GM18511 (cell line): Measurements from ENCODE around the gene SMIM21.

Experiments
- ATAC-seq: cut with Tn5 transposase; IDR thresholded peaks from one replicate; pipeline ENCODE4 v1.9.1; 2021; ENCODE audit warnings: mild to moderate bottlenecking, moderate library complexity; ENCODE audit not compliant: unreplicated experiment

Gene SMIM21

GRCh38 chr18:75378376-75379315 lies 48.9 kb downstream of the SMIM21 start:
- no peak for ATAC-seq

GRCh38 chr18:75377926-75378325 lies 49.6 kb downstream of the SMIM21 start:
- no peak for ATAC-seq

- no peak for ATAC-seq
Measured at GRCh38 chr18:75377258-75377657, 50.2 kb downstream of the SMIM21 start.

GRCh38 chr18:75376004-75376403 lies 51.5 kb downstream of the SMIM21 start:
- ATAC-seq = no peak

- ATAC-seq = no peak
Measured at GRCh38 chr18:75375341-75375740, 52.2 kb downstream of the SMIM21 start.

DNA sequence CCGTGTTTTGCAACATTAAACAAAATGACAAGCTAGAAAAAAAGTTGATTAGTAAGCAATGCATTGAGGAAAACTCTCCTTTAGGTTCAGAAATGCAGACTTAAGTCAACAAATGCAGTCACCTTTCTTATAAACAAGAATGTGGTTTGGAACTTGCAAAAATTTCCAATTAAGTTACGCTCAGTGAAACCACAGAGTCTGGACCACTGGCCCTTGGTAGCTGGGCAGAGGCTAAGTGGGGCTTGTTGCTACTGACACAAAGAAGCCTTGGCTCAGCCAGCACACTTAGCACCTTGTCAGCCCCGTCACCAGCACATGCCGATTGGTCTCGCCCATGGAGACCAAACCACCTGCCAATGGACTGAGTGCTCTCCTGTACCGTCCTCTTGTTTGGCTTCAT lies 53.0 kb downstream of the SMIM21 start:
- no peak for ATAC-seq

DNA sequence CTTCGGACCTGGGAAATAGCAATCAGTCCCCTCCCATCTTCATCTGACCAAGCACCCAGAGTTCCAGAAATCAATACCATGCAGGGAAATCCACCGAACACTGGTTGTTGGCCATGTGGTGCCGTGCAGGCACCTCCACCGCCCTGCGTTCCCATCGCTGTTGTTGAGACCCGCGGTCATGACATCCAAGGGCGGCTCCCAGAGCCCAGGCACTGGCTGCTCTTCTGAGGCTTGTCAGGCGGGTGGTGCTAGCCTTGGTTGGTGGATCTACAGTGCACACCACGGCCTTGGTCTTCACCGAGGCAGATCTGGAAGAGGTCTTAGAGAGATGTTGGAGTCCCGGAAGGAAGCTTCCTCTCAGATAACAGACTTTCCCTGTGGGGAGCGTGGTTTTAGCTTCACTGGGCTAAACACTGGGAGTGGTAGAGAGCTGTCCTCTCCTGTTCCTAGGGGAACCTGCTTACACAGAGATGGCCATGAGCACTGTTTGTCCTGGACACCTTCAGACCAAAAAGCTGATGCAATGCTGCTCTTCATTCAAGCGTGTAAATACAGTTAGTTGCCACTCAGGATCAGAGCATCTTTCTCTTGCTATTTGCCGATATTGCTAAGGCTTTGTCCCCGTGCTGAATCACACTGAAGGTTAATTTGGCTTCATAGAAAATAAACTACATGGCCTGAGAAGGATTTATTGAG lies 58.3 kb downstream of the SMIM21 start:
- no peak for ATAC-seq

DNA sequence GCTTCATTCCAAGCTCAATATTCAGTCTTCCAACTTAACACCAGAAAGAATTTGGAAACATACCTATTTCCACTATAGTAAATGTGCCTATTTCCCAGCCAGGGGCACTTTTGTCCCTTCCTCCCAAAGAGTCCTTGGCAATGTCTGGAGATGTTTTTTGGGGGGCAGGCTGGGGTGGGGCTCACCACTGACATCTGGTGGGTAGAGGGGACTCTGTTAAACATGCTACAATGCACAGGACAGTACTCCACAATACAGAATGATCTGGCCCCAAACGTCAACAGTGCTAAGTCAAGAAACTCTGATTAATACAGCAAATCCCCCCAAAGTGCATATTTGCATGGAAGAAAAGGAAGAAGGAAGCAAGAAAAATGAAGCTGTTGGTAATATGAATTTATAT lies 61.7 kb downstream of the SMIM21 start:
- ATAC-seq = no peak

DNA sequence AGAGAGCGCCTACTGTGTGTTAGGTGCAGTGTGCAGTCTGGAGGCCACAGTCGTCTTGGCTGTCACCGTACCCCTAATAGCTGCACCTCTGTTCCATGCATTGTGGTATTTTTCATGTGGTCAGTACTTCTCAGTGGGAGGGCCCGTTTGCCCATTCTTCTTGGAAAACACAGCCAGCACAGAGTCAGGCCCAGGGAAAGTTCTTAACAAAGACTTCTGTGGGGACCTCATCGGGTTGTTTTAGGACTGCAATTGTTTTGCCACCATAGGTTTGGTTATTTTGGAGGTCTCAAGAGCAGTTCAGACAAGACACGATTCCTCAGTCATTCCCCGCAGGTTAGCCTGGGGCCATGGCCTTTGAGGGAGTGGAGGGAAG lies 62.3 kb downstream of the SMIM21 start:
- ATAC-seq = no peak

DNA sequence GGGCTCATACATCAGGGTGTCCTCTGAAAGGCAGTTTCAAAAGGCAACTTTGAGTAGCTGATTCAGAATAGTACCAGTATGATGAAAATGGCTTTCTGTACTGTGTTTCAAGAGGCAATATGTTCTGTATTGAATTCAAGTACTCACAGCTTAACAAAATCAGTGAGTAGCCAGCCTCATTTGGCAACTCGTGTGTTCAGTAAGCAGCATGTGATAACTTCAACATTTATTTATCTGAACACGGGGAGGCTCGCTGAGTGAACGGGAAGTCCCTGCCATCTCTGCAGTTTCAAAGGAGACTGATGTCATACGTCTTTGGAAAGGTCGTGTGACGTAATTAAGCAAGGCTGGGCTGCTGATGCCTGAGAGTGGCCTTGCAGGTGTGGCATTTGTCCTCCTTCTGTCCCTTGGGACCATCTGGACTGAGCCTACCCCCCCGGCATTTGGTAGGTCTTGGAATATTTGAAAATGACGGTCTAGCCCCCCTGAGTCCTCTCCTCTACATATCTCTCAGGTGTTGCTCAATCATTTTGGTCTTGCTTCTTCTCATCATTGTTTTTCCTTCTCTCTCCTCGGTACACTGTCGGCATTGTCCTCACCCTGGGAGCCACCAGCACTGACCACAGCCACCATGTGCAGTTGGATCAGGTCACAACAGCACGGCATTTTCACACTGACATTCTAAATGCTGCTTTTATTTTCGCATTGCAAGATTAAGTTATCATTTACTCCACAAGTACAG lies 62.8 kb downstream of the SMIM21 start:
- ATAC-seq = no peak

DNA sequence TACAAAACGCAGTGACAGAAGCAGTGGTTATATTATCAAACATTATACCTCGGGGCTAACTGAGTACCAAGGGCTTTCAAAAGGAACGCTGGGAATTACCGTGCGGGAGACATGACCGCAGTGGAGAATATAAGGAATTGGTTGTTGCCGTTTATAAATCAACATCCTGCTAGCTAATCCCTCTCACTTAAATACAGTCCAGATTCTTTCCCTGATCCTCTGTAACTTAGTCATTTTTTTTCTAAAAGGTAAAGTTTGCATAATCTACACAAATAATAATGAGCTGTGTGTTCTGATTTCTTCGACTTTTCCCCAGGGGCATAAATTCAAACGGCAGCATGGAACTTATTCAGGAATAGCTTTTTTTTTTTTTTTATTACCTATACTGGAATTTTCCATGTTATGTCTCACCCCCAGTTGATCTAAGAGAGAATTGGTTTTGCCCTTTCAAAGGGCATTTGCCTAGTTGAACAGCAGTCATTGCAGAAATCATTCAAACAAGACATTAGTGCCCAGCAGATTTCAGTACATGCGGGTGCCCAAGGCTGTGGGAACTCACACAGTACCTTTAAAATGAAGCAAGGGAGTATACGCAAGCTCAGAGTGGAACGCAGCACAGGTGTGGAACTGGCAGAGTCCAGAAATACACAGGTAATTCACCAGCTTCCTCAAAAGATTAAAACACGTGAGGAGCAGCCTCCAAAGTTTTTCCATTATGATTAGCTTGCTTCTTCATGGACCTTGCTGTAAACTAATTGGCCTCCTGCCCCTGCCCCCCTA lies 63.9 kb downstream of the SMIM21 start:
- ATAC-seq = no peak

DNA sequence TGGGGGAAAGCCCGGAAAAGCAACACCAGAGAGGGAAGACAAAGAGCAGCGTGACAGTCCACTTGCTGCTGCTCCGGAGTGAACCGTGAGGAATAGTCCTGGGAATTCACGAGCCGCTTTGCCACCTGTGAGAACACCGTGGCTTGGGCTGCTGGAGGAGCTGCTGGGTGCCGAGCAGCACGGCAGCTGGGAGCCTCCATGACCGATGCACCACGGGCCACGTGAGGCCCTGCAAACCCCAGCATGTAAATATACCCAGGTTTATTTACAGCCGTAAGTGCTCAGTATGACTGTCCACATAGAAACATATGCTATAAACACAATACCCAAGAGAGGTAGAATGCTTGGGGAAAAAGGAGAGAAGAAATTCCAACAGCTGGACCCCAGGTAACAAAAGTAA lies 65.1 kb downstream of the SMIM21 start:
- no peak for ATAC-seq

- no peak for ATAC-seq
Measured at GRCh38 chr18:75360941-75361340, 66.6 kb downstream of the SMIM21 start.

DNA sequence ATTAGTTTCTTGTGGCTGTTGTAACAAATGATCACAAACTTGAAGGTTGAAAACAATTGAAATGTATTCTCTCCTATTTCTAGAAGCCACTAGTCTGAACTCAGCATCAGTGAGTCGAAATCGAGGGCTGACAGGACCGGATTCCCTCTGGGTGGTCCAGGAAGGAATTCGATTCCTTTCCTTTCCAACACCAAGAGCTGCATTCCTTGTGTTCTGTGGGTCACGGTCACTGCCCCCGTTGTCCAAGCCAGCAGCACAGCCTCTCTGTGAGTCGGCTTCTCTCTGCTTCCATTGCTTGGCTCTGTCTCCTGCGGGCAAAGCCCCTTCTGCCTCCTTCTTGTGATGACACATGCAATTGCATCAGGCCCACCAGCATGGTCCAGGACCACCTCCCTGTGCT lies 67.3 kb downstream of the SMIM21 start:
- ATAC-seq = no peak
